MM.1S (cell line): ENCODE measurements around the gene AKAP5.
A peak's percentile ranks its signal among the peaks of the same experiment; 100 is the strongest.

Source experiments
- DNase-seq: peaks from one replicate; pipeline ENCODE4 v3.0.0-alpha.2; 2015
- H2AFZ ChIP-seq: fragments of 300-600 bp; sonication (generic); 2 replicates; pipeline ENCODE4 v1.6.0; 2016; ENCODE audit warnings: antibody characterized with exemption, low read length
- H3F3A ChIP-seq: fragments of 300-600 bp; sonication (generic); 2 replicates; pipeline ENCODE4 v1.6.1; 2016; ENCODE audit warnings: mild to moderate bottlenecking, antibody characterized with exemption, low read length, moderate library complexity, mixed read lengths; ENCODE audit not compliant: insufficient read depth
- H3K27ac ChIP-seq: fragments of 300-600 bp; sonication (generic); 2 replicates; pipeline ENCODE4 v1.5.1; 2016; ENCODE audit warnings: mild to moderate bottlenecking, low read length
- H3K27me3 ChIP-seq: fragments of 300-600 bp; sonication (generic); replicated peaks from 2 replicates; pipeline ENCODE4 v1.6.0; 2016; ENCODE audit warnings: low read length; ENCODE audit not compliant: insufficient read depth
- H3K36me3 ChIP-seq: fragments of 300-600 bp; sonication (generic); replicated peaks from 2 replicates; pipeline ENCODE4 v1.6.1; 2016; ENCODE audit warnings: mild to moderate bottlenecking, low read length, mixed read lengths; ENCODE audit not compliant: insufficient read depth
- H3K4me1 ChIP-seq: fragments of 300-600 bp; sonication (generic); 2 replicates; pipeline ENCODE4 v1.6.1; 2016; ENCODE audit warnings: low read length, mixed read lengths
- H3K4me2 ChIP-seq: fragments of 300-600 bp; sonication (generic); 2 replicates; pipeline ENCODE4 v1.6.0; 2016; ENCODE audit warnings: low read depth, low read length
- H3K4me3 ChIP-seq: fragments of 300-600 bp; sonication (generic); 2 replicates; pipeline ENCODE4 v1.5.1; 2016; ENCODE audit warnings: low read length, mixed read lengths
- H3K79me2 ChIP-seq: fragments of 300-600 bp; sonication (generic); 2 replicates; pipeline ENCODE4 v1.6.1; 2016; ENCODE audit warnings: mixed run types, low read length, mixed read lengths
- H3K9ac ChIP-seq: fragments of 300-600 bp; sonication (generic); 2 replicates; pipeline ENCODE4 v1.6.1; 2016; ENCODE audit warnings: low read length, mixed read lengths
- H3K9me2 ChIP-seq: fragments of 300-600 bp; sonication (generic); replicated peaks from 2 replicates; pipeline ENCODE4 v1.6.1; 2016; ENCODE audit warnings: mild to moderate bottlenecking, low read length, mixed read lengths; ENCODE audit not compliant: insufficient read depth
- H3K9me3 ChIP-seq: fragments of 300-600 bp; sonication (generic); replicated peaks from 2 replicates; pipeline ENCODE4 v1.6.1; 2016; ENCODE audit warnings: mild to moderate bottlenecking, low read length, mixed read lengths; ENCODE audit not compliant: insufficient read depth
- H4K20me1 ChIP-seq: fragments of 300-600 bp; sonication (generic); 2 replicates; pipeline ENCODE4 v1.6.1; 2016; ENCODE audit warnings: mild to moderate bottlenecking, low read length, moderate library complexity, mixed read lengths; ENCODE audit not compliant: insufficient read depth
- CTCF ChIP-seq: fragments of 300-600 bp; sonication (generic); IDR thresholded peaks from 2 replicates; pipeline ENCODE4 v1.5.1; 2016; ENCODE audit warnings: antibody characterized with exemption, low read length, mixed read lengths
- EZH2 ChIP-seq: fragments of 300-600 bp; sonication (generic); optimal IDR thresholded peaks from 2 replicates; pipeline ENCODE3; 2017; ENCODE audit warnings: low read depth, mild to moderate bottlenecking, antibody characterized with exemption, low read length, mixed read lengths
- EZH2phosphoT487 ChIP-seq: fragments of 300-600 bp; sonication (generic); IDR thresholded peaks from 2 replicates; pipeline ENCODE4 v1.6.1; 2018; ENCODE audit warnings: antibody characterized with exemption, low read length

The AKAP5 gene

GRCh38 chr14:64465191-64465822, at the start of gene AKAP5:
Gene AKAP5, plus strand, starts transcription at chr14:64465499. Its CDS starts 2,896 bp downstream, at chr14:64468395.
- no peaks in the 10 kb centered on the region for H3K79me2 ChIP-seq
- H3K36me3 ChIP-seq: no peaks in the 10 kb centered on the region
- no peaks in the 10 kb centered on the region for H4K20me1 ChIP-seq
- H3K27me3 ChIP-seq: no peaks in the 10 kb centered on the region
- H3K4me2 ChIP-seq: peak within 1 kb of the TSS; percentile 85
- TF ChIP-seq EZH2phosphoT487 (no peak), EZH2 (no peak), CTCF (no peak)
- H3K27ac ChIP-seq: peak within 1 kb of the TSS; percentile 41; the same call in 1 of the 2 replicates
- H3F3A ChIP-seq: peaks cover 14% of the 10 kb centered on the region
- peak within 1 kb of the TSS; percentile 65 for H2AFZ ChIP-seq
- H3K9me2 ChIP-seq: no peaks in the 10 kb centered on the region
- peaks cover 8% of the 10 kb centered on the region; the same call in 1 of the 2 replicates for H3K4me1 ChIP-seq
- peak within 1 kb of the TSS; percentile 33; the same call in 1 of the 2 replicates for H3K9ac ChIP-seq
- H3K4me3 ChIP-seq: peak within 1 kb of the TSS; percentile 67
- DNase-seq: peak; percentile 67
- no peaks in the 10 kb centered on the region for H3K9me3 ChIP-seq

GRCh38 chr14:64416348-64416932, 48.9 kb upstream of the AKAP5 start:
- H3K4me1 ChIP-seq: no peaks in the 10 kb centered on the region
- H3K4me2 ChIP-seq: no peak overlapping the region
- no peak overlapping the region for H3K9ac ChIP-seq
- no peaks in the 10 kb centered on the region for H3K9me2 ChIP-seq
- no peak overlapping the region for H2AFZ ChIP-seq
- H3K9me3 ChIP-seq: no peaks in the 10 kb centered on the region
- no peak overlapping the region for H3K4me3 ChIP-seq
- H3F3A ChIP-seq: no peaks in the 10 kb centered on the region
- no peaks in the 10 kb centered on the region for H3K27me3 ChIP-seq
- no peak for DNase-seq
- no peak overlapping the region for H3K27ac ChIP-seq
- H3K79me2 ChIP-seq: no peaks in the 10 kb centered on the region
- H4K20me1 ChIP-seq: no peaks in the 10 kb centered on the region
- no peaks in the 10 kb centered on the region for H3K36me3 ChIP-seq
- TF ChIP-seq EZH2 (no peak), EZH2phosphoT487 (no peak), CTCF (no peak)

GRCh38 chr14:64417055-64417770, 48.1 kb upstream of the AKAP5 start:
- no peak overlapping the region for H3K4me3 ChIP-seq
- DNase-seq: no peak
- no peak overlapping the region for H3K4me2 ChIP-seq
- H3K9me3 ChIP-seq: no peaks in the 10 kb centered on the region
- no peaks in the 10 kb centered on the region for H3K9me2 ChIP-seq
- H3K4me1 ChIP-seq: no peaks in the 10 kb centered on the region
- H3F3A ChIP-seq: no peaks in the 10 kb centered on the region
- no peak for TF ChIP-seq EZH2phosphoT487
- TF ChIP-seq EZH2: no peak
- no peak for TF ChIP-seq CTCF
- no peak overlapping the region for H3K27ac ChIP-seq
- no peak overlapping the region for H2AFZ ChIP-seq
- H3K27me3 ChIP-seq: no peaks in the 10 kb centered on the region
- no peaks in the 10 kb centered on the region for H4K20me1 ChIP-seq
- H3K36me3 ChIP-seq: no peaks in the 10 kb centered on the region
- no peaks in the 10 kb centered on the region for H3K79me2 ChIP-seq
- H3K9ac ChIP-seq: no peak overlapping the region
